Activated CD8-positive, alpha-beta memory T cell treated with anti-CD3 and anti-CD28 coated beads for 36 hours (primary cell): ENCODE measurements around the gene POLDIP3. TPM values are rescaled to one million over a fixed set of nuclear protein-coding genes. Genes with fewer than 3 reads are reported as not detected.

Source experiments
- CTCF ChIA-PET: fragments of 350-600 bp; sonication (Branson Sonifier 250); formaldehyde crosslinking; loops from one replicate; lab custom pipeline; 2021; ENCODE audit warnings: antibody characterized with exemption; lab: Charles Lee
- POLR2A ChIA-PET: fragments of 350-600 bp; sonication (Branson Sonifier 250); formaldehyde crosslinking; loops from one replicate; lab custom pipeline; 2021; ENCODE audit warnings: antibody characterized with exemption; lab: Charles Lee
- total RNA-seq, 2 experiments: library from RNA; stranded (reverse); gene quantifications; one replicate each; pipeline ENCODE4 v1.2.3, GENCODE V29; 2021

Gene POLDIP3, protein sequence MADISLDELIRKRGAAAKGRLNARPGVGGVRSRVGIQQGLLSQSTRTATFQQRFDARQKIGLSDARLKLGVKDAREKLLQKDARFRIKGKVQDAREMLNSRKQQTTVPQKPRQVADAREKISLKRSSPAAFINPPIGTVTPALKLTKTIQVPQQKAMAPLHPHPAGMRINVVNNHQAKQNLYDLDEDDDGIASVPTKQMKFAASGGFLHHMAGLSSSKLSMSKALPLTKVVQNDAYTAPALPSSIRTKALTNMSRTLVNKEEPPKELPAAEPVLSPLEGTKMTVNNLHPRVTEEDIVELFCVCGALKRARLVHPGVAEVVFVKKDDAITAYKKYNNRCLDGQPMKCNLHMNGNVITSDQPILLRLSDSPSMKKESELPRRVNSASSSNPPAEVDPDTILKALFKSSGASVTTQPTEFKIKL
- total RNA-seq = 10 to 100 TPM; 71.5 to 72.5 TPM

DNA sequence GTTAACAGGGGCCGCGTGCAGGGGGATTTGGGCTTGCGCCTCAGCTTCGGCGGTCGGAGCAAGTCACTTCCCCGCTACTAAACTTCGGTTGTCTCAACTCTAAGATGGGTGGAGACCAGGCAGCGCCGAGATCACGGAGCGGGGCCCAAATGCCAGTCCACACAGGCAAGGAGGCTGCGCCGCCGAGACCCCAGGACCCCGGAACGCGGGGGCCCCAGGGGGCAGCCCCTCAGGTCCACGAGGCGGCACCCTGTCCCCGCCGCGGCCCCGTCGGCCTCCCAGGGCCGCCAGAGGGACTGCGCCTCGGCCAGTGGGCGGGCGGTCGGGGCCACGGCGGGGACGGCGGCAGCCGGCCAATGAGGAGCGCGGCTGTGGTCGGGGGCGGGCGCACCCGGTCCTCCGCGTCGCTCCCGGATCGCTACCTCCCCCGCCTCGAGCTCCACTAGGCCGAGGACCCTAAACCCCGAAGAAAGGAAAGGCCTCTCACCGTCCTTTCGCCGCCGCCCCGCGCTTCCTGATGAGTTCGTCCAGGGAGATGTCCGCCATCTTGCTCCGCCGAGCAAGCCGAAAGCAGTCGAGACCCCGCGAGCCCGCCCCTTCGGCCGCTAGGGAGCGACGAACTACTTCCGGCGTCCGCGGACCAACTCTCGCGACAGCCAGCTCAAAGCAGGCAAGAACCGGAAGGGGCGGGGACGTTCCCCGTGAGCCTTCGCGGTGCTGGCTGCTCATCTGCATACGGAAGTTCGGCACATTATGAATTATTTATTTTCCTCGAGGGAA lies at the start of gene POLDIP3:
Gene POLDIP3, minus strand, starts transcription at position 572 of the 780 bp plus-strand sequence. Its CDS starts 26 bp downstream, at position 546.
- POLR2A ChIA-PET = interaction anchor here (0.6 to 3.3 kb wide), 10 partner anchors 33 to 674 kb away, joined by 3 to 22 read pairs (median 4); partner anchors contain the start of genes CYB5R3 and NDUFA6
- CTCF ChIA-PET = interaction anchor here (0.9 to 1.0 kb wide), 2 partner anchors 35 to 242 kb away, joined by 3 to 4 read pairs; partner anchors contain the start of genes ARFGAP3 and CYB5R3

DNA sequence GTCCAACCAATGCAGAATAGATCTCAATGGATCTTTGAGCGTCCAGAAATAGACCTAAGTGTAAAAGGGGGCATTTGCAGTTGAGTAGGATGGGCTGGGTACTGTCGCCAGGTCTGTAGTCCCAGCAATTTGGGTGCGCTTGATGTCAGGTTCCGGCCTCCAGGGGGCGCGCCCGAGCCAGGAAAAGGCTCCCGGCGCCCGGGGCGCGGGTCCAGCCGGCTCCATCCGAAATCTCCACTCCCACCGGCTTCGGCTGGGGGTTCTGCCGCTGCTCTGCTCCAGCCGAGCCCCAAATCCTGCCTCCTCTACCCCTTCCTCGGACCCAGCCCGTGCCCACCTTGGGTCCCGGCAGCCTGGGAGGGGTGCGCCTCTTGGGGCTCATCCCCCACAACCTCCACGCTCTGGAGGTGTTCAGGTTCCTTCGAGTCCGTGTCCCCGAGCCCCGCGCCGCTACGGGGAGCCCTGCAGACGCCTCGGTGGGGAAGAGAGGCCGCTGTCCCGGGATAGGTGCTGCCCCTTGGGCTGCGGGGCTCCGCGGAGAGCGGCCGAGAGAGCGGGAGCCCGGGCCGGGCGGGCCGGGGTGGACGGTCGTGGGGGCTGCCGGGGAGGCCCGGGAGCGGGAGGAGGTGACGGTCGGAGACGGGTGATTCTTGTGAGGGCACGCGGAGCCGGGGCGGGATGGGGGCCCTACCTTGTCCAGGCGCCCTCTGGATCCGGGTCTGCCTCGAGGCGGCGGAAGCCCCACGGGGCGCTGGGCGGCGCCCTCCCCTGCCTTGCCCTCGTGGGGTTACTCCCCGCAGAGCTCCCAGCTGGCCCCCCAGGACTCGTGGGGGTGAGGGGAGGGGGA lies 47.5 kb upstream of the POLDIP3 start:
- ChIA-PET CTCF (no interaction called here), POLR2A (no interaction called here)

DNA sequence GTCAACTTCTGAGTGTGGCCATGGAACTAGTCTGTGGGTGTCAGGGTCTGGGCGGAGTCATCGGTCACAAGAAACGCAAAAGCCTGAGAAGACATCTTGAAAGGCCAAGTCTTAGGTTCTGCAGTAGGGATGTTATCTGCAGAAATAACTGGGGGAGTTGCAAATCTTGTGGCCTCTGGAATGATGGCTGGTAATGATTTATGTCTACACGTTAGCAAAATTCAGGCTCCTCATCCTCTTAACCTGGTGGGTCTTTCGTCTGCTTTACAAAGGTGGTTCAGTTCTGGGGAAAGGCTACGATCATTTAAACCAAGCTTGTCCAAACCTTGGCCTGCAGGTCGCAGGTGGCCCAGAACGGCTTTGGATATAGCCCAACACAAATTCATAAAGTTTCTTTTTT lies 41.9 kb upstream of the POLDIP3 start:
- ChIA-PET CTCF (no interaction called here), POLR2A (interaction anchor here (0.7 kb wide), 1 partner anchor 236 kb away, joined by 4 read pairs; no protein-coding TSS in a partner anchor)

DNA sequence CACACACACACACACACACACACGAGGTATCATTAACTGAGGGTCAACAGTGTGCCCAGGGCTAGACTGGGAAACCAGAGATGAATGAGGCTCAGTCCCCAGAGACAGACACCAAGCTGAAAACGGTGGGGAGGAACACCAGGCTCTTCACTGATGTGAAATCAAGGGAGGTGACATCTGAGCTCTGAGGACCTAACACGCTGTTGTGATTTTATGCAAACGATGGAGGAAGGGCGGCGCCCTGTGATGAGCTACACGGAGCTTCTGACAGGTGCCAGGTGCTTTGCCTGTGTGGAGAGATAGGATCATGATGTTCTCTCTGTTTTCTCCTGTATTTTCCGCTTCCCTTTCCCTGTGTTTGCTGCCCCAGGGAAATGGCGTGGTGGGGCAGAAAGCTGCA lies 41.0 kb upstream of the POLDIP3 start:
- ChIA-PET CTCF (no interaction called here), POLR2A (no interaction called here)

DNA sequence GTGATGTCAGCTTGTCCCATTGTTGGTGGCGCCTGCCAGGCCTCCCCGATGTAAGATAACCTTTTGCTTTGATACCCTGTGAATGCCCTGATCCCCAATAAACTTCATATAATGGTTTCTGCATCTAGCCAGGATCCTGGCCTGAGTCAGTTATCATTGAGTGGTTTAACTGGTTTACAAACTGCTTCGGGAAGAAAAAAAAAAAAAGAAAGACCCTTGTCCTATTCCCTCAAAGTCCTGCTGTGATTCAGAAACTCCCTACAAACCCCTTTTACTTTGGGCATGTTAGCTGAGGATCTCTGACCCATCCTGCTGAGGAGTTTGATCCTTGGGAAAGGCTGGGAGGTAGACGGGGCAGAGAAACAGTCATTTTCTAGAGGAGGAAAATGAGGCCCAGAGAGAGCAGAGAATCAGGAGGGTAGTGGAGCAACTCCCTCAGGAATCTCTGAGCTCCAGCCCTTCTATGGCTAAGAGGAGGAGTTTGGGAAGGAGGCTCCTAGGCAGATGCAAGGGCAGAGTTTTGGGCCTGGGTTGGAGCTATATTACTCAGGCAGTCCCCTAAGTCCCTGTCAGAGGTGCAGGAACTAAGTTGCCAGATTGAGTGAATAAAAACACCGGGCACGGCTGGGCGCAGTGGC lies 39.9 kb upstream of the POLDIP3 start:
- CTCF ChIA-PET = no interaction called here

DNA sequence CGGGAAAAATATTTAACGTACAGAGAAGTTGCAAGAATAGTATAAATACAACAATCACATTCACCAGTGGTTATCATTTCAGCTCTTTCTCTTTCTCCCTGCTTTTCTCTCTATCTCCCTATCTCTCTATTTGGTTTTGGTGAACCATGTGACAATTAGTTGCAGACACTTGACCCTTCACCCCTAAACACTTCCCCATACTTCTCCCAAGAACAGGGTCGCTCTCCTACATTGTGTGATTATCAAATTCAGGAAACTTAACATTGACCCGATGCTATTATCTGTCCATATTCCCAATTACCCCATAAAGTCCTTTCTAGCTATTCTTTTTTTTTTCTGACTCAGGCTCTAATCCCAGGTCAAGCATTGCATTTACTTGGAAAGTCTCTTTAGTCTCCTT lies 39.3 kb upstream of the POLDIP3 start:
- POLR2A ChIA-PET = no interaction called here
- CTCF ChIA-PET = interaction anchor here (0.6 kb wide), 1 partner anchor 197 kb away, joined by 3 read pairs; no protein-coding TSS in a partner anchor

More for the DNA sequence above, 39.9 kb upstream of the POLDIP3 start:
- POLR2A ChIA-PET = no interaction called here

DNA sequence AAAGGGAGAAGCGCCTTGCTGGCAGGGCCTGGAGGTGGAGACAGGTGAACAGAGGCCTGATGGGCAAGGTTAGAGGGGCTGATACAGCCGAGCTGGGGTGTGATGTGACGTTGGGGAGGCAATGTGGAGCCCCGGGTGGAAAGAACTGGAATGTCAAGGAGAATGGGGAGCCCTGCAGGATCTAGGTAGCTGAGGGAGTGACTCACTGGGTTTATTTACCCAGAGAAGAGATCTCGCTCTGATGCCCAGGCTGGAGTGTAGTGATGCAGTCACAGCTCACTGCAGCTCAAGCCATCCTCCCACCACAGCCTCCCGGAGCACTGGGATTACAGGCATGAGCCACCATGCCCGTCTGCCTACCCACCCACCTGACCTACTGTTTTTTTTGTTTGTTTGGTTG lies 36.5 kb upstream of the POLDIP3 start:
- POLR2A ChIA-PET = no interaction called here
- CTCF ChIA-PET = interaction anchor here (0.7 kb wide), 1 partner anchor 29 kb away, joined by 3 read pairs; no protein-coding TSS in a partner anchor

DNA sequence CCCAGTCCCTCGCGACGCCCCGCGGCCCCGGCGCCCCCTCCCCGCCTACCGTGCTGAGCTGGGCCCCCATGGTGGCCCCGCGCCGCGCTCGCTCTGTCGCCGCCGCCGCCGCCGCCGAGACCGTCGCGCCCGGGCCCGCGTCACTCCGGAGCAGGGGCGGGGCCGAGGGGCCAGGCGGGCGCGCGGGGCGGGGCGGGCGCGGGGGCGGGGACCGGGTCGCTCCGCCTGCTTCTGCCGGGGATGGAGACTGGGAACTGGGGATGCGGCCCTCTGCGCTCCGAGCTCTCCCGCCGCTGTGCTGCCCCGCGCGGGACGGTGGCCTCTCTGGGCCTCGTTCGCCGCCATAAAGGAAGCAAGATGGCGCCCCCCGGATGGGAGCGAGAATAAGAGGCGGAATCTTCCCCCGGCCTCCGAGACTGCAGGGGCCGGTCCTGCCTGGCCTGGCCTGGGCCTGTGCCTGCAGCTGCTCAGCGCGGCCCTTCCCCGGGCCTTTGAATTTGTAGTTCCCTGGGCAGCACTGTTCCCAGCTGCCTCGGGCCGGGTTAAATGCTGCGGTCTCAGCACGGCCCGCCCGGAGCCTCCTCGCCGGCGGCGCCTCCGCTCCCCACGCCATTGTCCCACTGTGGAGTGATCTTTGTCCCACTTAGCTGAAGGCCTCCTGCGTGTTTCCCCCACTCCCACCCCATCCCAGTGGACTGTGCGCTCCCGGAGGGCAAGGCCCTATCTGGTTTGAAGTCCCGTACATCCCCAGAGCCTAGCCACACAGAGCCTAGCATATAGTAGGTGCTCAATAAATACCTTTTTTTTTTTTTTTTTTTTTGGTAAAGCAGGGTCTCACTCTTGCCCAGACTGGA lies 34.8 kb upstream of the POLDIP3 start, which contains the start of gene CYB5R3:
Gene CYB5R3, minus strand, starts transcription at position 147 of the 854 bp plus-strand sequence. Its CDS starts 77 bp downstream, at position 70.
- POLR2A ChIA-PET = interaction anchor here (0.5 to 3.8 kb wide), 8 partner anchors 12 to 538 kb away, joined by 3 to 22 read pairs (median 4); partner anchors contain the start of gene POLDIP3
- CTCF ChIA-PET = interaction anchor here (0.6 to 1.2 kb wide), 4 partner anchors 11 to 35 kb away, joined by 3 read pairs; no protein-coding TSS in a partner anchor

DNA sequence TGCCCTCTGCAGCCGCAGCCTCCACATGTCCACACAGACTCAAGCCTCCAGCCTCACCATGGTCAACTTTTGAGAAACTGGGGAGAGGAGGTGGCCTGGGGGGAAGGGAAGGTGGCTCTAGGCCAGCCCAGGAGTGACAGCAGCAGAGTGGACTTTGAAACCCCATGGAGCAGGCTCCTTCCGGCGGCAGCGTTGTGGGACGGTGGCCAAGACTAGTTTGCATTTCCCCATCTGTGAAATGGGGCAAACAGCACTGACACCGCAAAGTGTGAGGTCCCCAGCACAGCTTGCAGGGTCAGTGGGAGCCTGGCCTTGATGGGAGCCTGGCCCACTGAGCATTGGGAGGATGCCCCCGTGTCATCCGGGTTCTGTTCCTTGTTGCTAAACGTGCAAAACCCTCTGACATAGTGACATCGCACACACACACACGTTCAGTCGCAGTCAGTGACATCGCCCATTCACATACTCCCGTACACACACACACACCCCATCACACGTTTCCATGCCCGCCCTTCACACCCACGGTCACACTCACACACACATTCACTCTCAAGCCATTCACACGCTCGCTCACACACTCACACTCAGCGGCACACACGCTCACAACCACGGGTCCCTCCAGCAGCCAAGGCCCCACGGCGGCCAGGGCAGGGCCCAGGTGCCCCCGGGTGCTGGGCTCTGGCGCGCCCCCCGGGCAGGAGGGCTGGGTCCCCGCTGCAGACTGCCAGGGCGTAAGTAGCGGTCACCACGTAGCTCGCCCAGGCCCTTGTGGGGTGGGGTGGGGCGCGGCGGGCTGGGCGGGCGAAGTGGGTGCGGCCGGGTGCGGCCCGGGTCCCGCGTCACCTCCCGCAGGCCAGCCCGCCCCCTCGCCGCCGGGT lies 33.9 kb upstream of the POLDIP3 start:
- ChIA-PET POLR2A (interaction anchor here (0.5 to 3.8 kb wide), 4 partner anchors 34 to 439 kb away, joined by 3 to 22 read pairs (median 3); partner anchors contain the start of gene POLDIP3), CTCF (interaction anchor here (0.6 to 1.2 kb wide), 4 partner anchors 11 to 35 kb away, joined by 3 read pairs; no protein-coding TSS in a partner anchor)

DNA sequence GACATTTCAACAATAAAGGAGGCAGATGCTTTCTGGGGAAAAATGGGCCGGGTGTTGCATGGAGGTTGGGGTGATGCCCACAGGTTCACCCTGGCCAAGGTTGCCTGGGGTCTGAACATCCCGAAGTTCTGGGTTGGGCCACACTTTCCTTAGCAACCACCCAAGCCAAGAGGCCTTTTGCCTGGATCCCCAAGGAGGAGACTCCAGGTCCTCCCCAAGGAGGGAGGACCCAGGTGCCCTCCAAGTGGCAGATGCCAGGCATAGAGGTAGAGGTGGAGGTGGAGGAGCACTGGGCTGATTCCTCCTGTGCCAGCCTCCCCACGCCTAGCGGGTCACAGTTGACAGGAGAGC lies 33.3 kb upstream of the POLDIP3 start:
- ChIA-PET CTCF (interaction anchor here (1.1 kb wide), 1 partner anchor 27 kb away, joined by 3 read pairs; no protein-coding TSS in a partner anchor), POLR2A (interaction anchor here (3.8 kb wide), 1 partner anchor 33 kb away, joined by 22 read pairs; the partner anchor contains the start of gene POLDIP3)

DNA sequence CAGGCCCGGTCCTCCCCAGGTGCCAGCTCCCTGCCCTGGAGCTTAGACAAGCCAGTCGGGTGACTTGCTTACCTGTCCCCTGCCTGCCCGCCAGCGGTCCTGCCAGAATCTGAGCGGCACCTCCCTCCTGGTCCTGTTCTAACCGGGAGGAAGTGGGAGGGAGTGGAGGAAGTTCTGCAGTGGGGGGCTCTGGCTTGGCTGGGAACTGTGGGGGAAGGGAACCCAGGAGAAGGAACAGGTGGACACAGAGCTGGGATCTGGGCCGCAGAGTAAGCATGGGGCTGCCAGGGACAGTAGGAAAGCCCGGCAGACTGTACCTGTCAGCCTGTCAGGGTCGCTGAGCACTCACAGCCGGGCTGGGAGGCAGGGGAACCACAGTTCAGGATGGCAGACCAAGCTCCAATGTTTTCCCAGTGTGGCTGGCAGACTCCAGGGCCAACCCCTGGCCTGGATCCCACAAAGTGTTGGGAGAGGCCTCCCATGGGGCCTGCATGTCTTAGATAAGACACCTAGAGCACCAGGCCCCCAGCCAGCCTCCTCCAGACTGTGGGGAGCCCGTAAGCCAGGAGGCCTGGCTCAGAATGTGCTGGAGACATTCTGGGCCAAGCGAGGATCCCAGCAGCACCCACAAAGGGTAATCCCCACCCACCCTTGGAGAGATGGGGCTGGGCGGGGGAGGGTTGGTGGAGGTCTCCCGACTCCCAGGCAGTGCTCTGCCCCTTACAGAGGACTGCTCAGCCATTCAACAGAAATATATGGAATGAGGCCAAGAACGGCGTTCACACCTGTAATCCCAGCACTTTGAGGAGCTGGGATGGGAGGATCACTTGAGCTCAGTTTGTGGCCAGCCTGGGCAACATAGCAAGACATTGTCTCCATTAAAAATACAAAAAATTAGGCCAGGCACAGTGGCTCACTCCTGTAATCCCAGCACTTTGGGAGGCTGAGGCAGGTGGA lies 32.2 kb upstream of the POLDIP3 start:
- CTCF ChIA-PET = interaction anchor here (1.1 kb wide), 2 partner anchors 26 to 443 kb away, joined by 3 read pairs; no protein-coding TSS in a partner anchor
- POLR2A ChIA-PET = interaction anchor here (0.7 to 3.8 kb wide), 3 partner anchors 9 to 32 kb away, joined by 3 to 22 read pairs (median 3); partner anchors contain the start of gene POLDIP3

DNA sequence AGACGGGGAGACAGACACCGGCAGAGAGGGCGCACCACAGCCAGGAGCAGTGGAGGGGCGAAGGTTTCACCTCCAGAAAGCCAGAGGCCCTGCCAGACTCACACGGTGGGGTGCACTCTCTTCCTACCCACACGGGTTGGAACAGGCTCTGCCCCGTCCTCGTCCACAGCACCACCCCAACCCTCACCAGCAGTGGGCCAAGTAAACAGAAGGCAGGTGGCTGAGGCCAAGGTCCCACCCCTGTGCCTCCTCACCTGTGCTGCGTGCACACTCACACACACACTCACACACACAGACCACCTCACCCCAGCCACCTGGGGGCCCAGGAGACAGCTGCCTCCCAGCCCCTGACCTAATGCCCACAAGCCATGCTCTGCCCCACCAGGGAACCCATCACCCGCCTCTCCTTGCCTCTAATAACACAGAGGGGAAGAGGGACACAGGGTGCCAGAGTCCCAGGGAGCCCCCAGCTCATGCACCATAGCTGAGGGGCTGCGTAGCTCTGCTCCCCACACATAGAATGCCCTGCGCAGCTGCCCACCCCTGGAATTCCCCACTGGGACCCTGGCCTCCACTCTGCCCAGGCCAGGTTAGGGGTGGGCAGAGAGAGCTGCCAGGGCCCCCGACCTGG lies 31.4 kb upstream of the POLDIP3 start:
- ChIA-PET CTCF (no interaction called here), POLR2A (interaction anchor here (0.7 to 1.1 kb wide), 2 partner anchors 8 to 31 kb away, joined by 3 read pairs; no protein-coding TSS in a partner anchor)

DNA sequence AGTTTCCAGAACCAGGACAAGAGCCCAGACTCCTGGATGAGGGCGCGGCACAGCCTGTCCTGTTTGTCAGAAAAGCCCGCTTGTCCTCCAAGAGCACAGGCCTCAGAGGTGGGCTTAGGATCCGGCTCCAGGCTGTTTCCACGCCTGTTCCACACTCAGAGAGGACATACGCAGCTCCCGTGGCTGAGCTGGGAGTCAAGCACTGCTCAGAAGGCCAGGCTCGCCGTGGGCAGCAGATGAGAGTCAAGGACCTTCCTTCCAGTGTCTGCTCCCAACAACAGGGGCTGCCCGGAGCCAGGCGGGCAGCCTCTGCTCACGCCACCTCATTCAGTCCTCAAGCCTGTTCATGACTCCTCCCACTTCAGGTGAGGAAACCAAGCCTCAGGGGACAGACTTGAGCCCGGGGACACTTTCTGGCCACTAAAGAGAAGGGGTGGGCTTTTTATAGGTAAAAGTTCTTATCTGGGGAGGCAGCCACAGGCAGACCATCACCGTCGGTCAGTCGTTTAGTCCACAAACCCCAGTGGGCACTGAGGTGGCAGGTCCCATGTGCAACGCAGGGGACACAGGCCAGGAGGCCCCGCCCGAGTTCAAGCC lies 30.8 kb upstream of the POLDIP3 start:
- ChIA-PET CTCF (no interaction called here), POLR2A (no interaction called here)
